GM19452 (cell line): ENCODE data around the gene CRY1.
A peak's percentile ranks its signal among the peaks of the same experiment; 100 is the strongest.

Experiments used
- ATAC-seq: cut with Tn5 transposase; IDR thresholded peaks from one replicate; pipeline ENCODE4 v1.9.1; 2021; ENCODE audit not compliant: unreplicated experiment

Gene CRY1

DNA sequence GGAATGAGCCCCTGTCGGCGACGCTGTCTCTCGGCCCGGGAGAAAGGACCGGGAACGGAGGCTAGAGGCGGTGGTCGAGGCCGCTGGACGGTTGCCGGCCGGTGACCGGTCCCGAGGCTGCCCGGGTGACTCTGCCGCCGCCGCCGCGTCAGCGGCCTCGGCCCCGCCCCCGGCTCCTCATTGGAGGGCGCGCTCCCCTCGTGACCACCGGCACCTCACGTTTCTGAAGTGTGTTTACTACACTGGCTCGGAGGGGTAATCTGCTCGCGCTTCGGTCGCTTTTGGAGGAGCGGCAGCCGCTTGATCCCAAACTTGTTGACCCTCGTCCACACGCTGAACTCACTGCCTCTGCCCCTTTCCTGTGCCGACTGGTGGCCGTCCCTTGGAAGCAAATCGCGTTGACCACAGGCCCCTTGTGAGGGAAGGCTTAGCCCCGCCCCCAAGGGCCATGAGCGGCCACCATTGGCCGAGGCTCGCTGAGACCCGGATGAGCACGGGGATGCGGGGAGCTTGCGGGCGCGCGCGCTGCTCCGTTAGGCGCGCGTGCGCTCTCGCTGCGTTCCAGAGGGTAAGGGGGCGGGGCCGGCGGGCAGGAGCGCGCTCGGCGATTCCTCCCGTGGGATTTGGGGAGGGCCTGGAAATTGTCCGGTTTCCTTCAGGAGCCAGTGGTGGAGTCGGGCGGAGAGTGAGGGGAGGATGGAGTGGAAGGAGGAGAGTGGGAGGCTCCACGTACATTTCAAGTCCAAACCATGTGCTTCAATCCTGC is at the start of gene CRY1:
Gene CRY1 (minus strand): TSS at position 133 of the 766 bp plus-strand sequence. CDS start 588 bp downstream, outside the sequence.
- peak; percentile 90 for ATAC-seq

DNA sequence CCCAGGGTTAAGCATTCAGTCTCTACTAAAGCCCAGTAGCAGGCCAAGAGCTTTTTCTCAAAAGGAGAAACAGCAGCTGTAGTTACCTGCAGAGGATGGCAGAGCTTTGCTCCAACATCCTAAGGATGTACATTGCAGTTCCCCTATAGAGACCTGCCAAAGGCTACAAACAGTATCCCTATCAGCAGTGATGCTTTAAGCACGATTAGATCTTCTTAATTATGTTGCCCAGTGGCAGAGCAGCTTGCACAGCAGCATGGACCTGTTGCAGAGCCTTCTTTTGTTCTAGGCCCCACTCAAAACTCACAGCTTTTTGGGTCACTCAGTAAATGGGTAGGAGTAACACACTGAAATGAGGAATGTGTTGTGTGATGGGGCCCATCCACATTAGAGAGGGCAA is 46.4 kb upstream of the CRY1 start:
- no peak for ATAC-seq

DNA sequence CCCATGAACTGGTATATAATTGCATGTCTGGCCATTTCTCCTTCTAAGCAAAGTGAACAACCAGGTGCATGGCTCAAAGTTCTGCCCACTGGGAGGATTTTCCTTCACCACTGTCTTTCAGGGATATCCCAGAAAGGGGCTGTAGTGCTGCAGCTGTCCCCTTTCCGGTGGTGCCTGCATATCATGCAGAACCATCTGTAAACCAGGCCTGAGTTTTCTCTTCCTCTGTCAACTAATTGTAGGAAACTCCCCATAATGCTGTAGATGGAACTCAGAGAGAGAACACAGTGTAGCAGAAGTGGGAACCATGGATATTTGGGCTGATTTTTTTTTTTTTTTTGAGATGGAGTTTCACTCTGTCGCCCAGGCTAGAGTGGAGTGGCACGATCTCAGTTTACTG is 45.6 kb upstream of the CRY1 start:
- no peak for ATAC-seq

DNA sequence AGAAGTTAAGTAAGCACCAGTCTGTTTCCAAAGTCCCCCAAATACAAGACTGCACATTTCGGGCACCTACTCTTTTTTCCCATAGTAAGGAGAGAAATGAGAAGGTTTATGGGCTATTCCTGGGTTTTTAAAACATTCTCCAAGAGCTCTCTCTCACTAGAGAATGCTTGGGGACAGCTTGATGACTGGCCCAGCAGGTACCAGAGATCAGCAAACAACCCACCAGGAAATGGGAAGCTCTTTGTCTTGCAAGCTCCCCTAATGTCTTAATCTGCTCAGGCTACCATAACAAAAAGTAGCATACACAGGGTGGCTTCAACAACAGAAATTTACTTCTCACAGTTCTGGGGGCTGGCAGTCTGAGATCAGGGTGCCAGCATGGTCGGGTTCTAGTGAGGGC is 41.8 kb upstream of the CRY1 start:
- no peak for ATAC-seq

DNA sequence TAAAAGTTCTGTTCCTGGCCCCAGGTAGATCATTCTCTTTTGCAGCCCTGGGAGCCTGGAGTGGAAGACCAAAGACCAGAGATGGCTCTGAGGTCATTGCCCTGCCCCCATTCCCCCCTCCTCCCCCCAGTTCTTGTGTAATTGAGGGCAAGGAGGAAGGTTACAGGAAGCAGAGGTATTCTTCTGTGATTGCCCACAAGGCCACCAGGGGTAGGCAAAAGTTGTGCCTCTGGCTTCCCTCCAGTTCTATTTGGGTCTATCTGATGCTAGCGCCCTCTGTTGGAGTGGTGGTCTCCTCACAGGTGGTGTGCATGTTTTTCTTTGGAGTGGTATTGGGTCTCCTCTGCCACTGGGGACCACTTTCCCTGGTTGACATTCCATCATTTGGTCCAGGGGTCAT is 41.2 kb upstream of the CRY1 start:
- ATAC-seq: no peak

DNA sequence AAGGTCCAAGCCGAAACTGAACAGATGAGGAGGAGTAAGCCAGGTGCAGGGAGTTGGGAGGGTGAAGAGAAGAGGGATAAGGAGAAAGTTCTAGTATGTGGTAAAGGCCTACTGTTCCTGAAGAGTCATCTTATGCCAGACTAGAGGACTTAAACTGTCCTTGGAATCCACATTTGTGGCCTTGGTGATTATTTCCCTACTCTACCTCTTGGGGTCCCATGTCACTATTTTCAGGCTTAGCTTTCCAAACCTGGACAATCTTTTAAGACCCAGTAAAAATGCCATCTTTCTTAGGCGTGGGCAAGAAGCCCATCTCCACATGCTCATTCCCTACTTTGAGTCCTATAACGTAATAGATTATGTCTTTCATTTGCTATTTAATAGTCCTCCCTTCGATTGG is 40.1 kb upstream of the CRY1 start:
- ATAC-seq: no peak

DNA sequence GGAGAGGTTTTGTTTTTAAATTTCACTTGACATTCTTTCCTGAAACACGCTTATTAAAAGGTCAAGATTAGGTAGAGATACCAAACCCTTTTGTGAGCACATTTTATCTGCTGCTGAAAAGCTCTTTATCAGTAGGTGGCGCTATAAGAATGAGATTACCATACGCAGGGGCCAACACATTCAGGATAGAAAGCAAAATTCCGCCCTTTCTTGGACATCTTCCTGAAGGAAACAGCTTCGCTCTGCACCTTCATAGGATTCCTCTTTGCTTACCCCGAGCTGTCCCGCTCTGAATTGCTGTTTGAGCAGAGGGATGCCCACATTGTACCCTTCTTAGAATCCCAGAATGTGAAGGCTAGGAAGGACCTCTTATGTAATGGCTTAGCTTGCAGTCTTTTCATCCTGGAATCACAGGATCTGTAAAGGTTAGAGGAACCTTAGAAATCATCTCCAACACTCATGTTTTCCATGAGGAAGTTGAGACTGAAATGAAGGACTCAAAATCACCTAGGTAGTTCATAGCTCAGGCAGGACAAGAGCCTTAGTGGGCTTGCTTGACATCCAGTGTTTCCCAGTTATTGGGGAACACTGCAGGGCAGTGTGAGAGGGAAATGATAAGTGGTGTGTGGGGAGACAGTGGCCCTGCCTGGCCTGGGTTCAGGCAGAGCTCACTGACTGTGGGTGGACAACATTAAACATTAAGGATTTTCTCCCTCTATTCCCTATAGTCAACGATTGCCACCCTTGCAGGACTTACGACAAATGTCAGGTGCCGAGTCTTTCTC is 38.7 kb upstream of the CRY1 start:
- no peak for ATAC-seq

DNA sequence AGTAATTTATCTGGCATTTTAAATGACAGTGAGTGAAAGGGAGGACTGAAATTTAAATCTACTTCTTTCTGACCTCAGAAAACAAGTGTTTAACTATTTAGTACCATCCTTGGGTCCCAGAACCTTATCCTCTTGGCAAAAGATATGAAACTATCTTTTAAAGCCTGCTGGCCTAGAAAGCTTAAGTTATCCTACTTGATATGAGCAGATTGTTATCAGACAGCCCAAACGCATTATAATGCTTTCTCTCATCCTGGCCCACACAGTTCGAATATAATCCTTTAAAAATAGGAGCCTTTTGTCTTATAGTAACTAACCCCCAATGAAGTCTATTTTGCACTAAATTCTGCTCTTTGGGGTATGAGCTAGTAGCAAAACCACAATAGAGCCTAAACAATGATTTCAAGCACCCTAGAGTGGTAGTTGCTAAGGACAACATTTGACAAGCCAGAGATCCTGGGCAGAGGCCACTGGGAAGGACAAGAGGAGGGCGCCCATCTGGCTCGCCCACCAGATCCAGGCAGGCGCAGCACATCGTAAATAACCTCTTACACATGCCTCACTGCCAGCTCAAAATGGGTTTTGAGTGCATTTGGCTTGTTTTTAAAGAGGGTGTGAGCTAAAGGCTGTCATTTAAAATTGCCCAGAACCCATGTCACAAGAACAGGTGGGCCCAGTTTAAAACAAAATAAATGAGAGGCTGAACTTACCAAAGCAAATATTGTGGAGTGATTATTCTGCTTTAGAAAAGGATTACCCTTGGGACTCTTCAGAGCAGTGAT is 37.7 kb upstream of the CRY1 start:
- ATAC-seq: no peak

DNA sequence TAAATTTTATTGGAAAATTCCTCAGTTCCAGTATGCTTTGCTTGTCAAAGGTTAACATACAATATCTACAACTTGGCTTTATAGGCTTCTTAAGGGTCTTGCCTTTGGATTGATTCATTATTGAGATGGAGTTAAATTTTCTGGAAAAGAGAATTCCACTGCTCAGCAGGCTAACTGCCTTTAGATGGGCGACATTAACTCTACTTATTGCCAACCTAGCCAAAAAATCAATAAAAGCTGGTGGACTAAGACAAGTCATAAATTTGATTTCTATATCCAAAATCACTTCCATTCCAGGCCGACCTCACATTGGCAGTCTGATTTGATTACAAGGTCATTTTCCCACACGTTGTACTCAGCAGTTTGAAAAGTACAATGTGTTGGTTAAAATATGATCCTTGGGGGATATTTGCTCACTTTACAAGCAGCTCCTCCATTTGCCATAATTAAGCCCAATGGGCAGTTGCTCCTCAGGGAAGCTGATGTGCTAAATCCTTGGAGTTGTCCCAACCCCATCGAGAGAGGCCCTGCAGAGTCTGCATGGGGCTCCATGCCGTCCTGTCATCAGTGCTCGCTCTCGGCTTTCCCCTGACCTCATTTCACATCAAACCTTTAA is 36.1 kb upstream of the CRY1 start:
- ATAC-seq: no peak

DNA sequence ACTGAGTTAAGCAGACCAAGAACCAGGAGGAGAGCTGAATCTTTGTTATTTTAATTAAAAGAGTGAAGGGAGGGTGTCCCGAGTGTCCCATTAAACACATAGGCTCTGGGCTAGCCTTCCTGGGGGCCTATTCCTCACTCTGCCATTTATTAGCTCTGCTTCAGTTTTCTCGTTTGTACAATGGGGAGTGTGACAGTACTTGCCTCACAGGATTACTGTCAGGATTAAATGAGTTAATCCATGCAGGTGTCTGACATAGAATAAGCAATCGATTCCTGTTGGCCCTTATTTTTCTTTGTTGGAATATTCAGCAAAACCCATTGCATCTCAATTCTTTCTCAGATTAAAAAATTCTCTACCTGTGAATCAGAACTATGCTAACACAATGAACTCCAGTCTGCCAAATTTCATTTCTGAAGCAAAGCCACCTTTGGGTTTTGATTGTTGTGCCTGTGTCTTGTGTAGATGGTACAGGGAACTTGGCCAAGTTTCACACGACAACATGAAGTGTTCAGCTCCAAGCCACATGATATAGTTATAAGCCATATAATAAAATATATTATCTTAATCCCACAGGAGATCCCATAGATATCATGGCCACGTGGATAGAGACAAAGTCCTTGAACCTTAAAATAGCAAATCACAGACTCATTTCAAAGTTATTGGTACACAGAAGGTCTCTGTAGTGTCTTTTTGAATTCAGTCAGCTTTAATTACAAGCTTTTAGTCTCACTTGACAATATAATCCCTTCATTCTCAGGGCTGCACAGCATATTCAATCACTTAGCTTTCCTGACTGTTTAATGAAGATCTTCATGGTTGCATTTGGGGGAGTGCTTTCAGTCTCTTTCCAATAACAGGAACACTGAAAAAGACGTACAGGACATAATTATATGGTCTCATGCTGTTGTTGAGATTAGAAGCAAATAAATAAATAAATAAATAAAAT is 34.4 kb upstream of the CRY1 start:
- no peak for ATAC-seq

DNA sequence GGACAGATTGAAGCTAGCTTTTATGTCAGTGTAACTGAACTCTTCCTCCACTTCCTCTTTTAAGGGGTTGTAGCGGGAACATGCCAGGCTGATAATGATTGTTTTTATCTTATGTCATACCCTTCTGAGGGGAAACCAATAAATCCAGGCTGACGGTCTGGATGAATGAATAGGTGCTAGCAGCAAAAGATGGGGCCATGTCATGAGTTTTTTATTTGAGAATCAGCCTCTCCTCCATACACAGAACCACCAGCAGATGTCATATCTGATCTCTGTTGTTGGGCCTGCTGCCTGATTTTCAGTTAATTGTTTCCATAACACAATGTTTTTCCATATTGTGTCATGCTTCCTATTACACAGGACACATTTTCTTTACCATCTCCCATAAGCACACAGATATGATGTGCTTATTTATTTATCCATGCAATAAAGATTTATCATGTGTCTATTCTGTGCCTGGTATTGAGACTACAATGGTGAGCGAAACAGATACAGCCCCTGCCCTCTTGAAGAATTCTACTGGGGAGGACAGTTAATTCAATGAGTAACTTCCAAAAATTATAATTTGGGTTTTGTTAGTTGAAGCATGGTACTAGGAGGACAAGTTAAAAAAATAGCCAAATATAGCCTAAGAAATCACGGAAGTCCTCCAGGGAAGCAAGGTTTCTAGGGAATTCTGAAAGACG is 33.6 kb upstream of the CRY1 start:
- ATAC-seq: no peak

DNA sequence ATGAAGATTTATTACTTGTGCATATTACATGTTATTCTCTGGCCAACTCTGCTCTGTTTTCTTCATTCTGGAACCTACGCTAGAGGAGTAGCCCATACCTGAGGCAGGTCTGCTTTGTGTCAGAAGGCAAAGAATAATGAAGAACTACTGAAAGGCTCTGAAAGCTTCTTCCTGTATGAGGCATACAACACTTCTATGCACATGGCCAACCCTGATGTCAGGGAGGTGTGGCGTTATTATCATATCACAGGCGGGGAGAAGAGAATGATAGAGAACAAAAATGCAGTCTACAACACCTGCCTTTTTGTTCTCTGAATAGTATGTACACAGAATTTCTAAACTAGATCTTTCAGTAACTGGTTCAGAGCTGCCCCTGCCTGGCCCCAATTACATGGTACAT is 32.5 kb upstream of the CRY1 start:
- ATAC-seq: no peak

DNA sequence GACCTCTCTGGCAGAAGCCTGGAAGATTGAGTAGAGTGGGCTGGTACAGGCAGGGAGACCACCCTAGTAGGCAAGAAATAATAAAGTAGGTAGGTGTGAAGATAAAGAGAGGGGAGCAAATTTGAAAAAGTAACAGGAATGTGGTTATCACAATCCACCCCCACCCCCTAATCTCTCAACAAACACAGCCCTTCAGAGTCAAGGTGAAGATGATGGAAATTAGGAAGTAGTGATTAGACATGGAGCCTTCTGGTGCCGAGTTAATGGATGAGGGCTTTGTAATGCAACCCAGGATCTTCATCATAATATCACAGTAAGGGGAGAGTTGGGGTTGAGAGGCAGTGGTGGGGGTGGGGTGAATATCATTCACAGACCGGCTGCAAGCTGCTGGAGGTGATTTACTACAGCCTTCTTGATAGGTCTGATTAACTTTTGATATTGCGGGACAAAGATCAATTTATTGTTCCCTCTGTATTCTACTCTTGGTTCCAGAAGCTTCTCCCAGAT is 29.2 kb upstream of the CRY1 start:
- no peak for ATAC-seq

DNA sequence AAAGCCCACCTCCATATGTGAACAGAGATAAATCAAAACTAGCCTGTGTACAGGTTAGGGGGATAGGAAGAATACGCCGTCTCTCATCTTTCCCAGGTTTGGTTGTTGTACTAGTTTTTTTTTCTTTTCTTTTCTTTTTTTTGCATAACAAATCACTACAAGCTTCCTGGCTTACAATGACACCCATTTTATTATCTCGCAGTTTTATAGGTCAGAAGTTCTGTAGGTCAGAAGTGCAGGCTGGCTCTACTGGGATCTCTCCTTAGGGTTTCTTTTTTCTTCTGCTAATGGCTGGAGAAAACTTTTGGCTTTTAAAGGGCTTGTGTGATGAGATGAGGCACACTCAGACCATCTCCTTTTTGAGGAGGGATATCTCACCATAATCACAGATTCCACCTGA is 25.7 kb upstream of the CRY1 start:
- no peak for ATAC-seq

DNA sequence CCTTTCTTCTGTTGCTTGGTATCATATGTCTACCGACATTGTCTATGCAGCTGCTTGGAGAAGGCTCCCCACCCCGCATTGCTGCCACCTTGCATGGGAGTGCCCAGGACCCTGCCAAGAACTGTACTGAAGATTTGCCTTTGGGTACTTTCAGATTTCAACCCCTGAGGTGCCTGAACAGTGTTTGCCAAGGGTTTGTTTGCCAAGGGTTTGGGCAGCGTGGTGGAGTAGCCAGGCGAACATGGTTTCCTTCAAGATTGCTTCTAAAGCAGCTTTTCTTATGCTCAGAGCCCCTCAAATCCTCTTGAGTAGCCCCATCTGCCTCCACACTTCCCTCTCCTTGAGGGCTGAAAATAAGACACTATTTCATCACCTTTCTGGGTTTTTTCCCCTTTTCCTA is 25.3 kb upstream of the CRY1 start:
- no peak for ATAC-seq

DNA sequence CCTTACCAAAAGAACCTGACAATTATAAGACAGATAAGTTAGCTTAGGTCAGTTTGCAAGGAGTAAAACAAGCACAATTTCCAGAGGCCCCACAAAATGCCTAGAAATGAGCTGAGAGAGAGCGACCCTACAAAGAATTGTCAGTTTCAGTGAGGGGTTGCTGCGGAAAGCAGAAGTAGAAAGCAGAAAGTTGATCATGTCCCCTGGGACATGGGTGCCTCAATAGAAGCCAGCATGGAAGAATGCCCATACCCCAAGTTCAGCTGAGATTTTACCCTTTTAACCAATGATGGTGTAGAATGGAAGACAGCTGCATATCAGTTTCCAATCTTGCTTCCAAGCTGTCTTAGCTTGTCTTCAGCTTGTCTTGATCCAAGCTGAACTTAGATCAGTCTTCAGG is 21.8 kb upstream of the CRY1 start:
- no peak for ATAC-seq

DNA sequence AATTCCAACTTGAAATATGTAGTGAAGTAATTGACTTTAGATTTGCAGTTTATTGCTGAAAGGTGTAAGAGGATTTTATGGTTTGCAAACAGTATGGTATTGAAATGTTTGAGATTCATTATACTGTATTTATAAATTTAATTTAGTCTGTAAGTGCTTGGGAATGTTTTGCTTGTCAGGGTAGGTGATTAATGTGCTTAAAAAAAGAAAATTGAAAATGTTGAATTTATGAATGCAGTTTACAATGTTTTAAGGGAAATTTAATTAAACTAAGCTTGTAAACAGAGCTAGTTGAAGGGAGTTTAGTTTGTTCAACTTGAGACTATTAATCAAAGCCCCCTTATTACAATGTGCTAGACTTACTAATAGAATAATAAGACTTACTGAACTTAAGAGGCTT is 18.0 kb upstream of the CRY1 start:
- no peak for ATAC-seq

DNA sequence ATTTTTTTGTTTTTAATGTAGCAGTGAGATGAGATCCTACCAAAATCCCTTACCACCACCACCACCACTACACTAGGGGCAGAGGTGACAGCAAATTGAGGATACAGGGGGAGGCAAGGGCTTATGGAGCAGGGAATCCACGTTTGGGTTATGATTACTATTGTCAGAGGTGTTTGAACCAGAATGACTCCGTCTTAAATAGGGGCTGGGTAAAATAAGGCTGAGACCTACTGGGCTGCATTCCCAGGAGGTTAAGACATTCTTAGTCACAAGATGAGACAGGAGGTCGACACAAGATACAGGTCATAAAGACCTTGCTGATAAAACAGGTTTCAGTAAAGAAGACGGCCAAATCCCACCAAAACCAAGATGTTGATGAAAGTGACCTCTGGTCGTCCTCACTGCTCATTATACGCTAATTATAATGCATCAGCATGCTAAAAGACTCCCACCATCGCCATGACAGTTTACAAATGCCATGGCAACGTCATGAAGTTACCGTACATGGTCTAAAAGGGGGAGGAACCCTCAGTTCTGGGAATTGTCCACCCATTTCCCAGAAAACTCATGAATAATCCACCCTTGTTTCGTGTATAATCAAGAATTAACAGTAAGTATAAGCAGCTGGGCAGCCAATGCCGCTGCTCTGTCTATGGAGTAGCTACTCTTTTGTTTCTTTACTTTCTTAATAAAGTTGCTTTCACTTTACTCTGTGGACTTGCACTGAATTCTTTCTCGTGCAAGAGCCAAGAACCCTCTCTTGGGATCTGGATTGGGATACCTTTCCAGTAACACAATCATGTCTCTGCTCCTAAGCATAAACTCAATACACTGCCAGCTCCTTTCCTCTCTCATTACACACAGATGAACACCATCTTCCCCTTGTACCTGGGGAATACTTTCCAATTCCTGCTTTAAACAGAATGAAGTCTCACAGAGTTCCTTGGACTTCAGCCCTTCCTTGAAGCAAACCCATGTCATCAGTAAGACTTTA is 16.7 kb upstream of the CRY1 start:
- no peak for ATAC-seq
